ENCODE measurements around the gene TCF25.
"Not testable (repeated sequence)": the region's sequence is repeated elsewhere in the genome, so short reads cannot be mapped to it uniquely, and the experiment has no call there.

Gene TCF25

GRCh38 chr16:89921702-89922476, 48.5 kb downstream of the TCF25 start:
- DNase-seq, result no peak

GRCh38 chr16:89922477-89922883, 49.1 kb downstream of the TCF25 start:
- DNase-seq, result no peak

- no peak for DNase-seq
These were observed 49.7 kb downstream of the TCF25 start, which contains the start of gene TUBB3 for GRCh38 chr16:89922884-89923639. TUBB3 (plus strand) TSS chr16:89923342; CDS start chr16:89923402, 60 bp downstream.

GRCh38 chr16:89923640-89924296, 50.4 kb downstream of the TCF25 start:
- DNase-seq, result no peak

GRCh38 chr16:89924297-89924924, 51.0 kb downstream of the TCF25 start:
- DNase-seq, result no peak

- no peak for DNase-seq
These were observed 51.5 kb downstream of the TCF25 start for GRCh38 chr16:89924925-89925307.

- DNase-seq, result no peak
These were observed 52.2 kb downstream of the TCF25 start for GRCh38 chr16:89925596-89926079.

- DNase-seq, result no peak
These were observed 58.0 kb downstream of the TCF25 start for GRCh38 chr16:89931305-89931896.

GRCh38 chr16:89931964-89932363, 58.6 kb downstream of the TCF25 start:
- DNase-seq, result no peak

- DNase-seq, result not testable (repeated sequence)
These were observed 60.6 kb downstream of the TCF25 start for GRCh38 chr16:89934019-89934418.

- no peak for DNase-seq
These were observed 61.5 kb downstream of the TCF25 start for GRCh38 chr16:89934611-89935553.

- not testable (repeated sequence) for DNase-seq
These were observed 62.2 kb downstream of the TCF25 start for GRCh38 chr16:89935620-89936019.

GRCh38 chr16:89936034-89936433, 62.6 kb downstream of the TCF25 start:
- no peak for DNase-seq

GRCh38 chr16:89936508-89936907, 63.1 kb downstream of the TCF25 start:
- DNase-seq, result no peak

- no peak for DNase-seq
These were observed 63.6 kb downstream of the TCF25 start for GRCh38 chr16:89936981-89937380.

GRCh38 chr16:89938175-89938885, 64.9 kb downstream of the TCF25 start:
- no peak for DNase-seq

- DNase-seq, result no peak
These were observed 71.4 kb downstream of the TCF25 start for GRCh38 chr16:89944773-89945172.

GRCh38 chr16:89945654-89946053, 72.3 kb downstream of the TCF25 start:
- DNase-seq, result no peak

GRCh38 chr16:89946515-89946914, 73.1 kb downstream of the TCF25 start:
- DNase-seq, result no peak

- no peak for DNase-seq
These were observed 75.8 kb downstream of the TCF25 start for GRCh38 chr16:89949121-89949742.
